Activated CD4-positive, alpha-beta T cell treated with anti-CD3 and anti-CD28 coated beads for 1 hour (primary cell): ENCODE measurements around the gene UPK3B.
A peak's percentile ranks its signal among the peaks of the same experiment; 100 is the strongest.
"Not testable (repeated sequence)": the region's sequence is repeated elsewhere in the genome, so short reads cannot be mapped to it uniquely, and the experiment has no call there.

Experiments
- DNase-seq: peaks from one replicate; pipeline ENCODE4 v3.0.0-alpha.2; 2020

The UPK3B gene

GRCh38 chr7:76509931-76510877 lies at the start of gene UPK3B:
Gene UPK3B (plus strand): TSS chr7:76510552. CDS start chr7:76510653, 101 bp downstream.
- DNase-seq, result no peak

- DNase-seq, result not testable (repeated sequence)
Measured at GRCh38 chr7:76460767-76461166, 49.6 kb upstream of the UPK3B start.

DNA sequence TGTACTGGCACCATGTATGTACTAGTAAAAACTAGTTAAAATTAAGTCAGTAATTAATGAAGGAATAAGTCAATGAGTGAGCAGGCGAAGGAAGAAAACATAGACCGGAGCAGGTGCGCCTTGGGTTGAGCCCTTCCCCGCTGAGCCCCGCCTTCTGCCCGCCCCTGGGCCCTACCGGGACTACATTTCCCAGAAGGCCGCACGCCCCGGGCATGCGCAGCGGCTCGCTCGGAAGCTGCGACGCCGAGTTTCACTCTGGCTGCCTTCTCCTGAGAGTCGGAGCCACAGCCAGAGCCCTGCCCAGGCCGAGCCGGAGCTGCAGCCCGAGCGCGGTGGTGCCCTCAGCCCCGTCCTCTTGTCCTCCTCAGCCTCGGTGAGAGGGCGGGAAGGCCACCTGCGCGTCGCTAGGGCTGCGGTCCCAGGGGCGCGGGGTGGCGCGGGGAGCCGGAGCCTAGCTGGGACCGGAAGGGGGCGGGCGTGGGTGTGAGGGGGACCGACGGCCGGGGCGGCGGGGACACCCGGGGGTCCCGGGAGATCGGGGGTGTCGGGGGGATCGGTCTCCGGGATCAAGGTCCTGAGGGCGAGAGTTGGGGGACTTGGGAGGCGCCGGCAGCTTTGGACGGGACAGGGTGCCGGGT lies 48.8 kb upstream of the UPK3B start, which contains the start of gene DTX2:
DTX2 (plus strand) TSS at position 246 of the 638 bp plus-strand sequence. CDS start 18,801 bp downstream, outside the sequence.
- peak; percentile 33 for DNase-seq

DNA sequence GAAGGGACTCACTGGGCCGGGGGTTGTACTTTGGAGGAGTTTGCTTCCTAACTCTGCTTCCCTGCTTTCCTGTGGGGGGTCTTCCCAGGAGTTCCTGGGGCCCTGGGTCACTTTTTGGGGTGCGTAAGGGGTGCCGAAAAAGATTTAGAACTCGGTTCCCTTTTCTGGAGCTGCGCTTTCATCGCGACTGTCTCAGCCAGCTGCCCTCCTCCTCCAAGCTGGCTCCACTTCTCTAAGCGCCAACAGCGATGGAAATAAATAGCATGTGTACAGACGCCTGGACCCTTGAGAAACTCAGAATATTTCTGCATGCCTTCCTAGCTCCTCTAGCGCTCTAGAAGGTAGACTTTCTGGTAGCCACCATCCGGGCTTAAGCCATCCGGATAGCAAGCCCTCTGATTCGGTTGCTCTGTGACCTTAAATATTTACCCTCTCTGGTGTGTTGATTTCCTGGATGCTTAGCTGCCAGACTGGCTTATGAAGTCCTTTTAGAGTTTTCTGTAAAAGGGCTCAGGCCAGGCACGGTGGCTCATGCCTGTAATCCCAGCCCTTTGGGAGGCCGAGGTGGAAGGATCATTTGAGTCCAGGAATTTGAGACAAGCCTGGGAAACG lies 48.0 kb upstream of the UPK3B start:
- not testable (repeated sequence) for DNase-seq

GRCh38 chr7:76464959-76465358 lies 45.4 kb upstream of the UPK3B start:
- DNase-seq, result not testable (repeated sequence)

DNA sequence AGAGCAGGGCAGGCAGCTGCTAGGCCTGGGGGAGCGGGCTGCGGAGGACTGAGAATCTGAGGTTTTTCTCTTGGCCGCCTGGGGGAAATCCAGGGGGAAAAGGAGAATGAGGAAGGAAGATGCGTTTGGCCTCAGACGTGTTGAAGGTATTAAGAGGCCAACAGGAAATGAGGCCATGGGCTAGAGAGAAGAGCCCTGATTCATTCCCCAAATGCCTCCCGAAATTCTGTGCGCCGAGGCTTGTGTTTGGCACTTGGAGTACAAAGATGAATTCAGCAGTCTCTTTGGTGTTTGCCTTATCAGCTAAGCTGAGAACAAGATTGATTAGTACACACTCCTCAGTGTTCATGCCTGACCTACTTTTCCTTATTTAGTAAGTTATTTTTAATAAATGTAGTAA lies 44.4 kb upstream of the UPK3B start:
- not testable (repeated sequence) for DNase-seq

GRCh38 chr7:76467743-76468404 lies 42.5 kb upstream of the UPK3B start:
- not testable (repeated sequence) for DNase-seq

DNA sequence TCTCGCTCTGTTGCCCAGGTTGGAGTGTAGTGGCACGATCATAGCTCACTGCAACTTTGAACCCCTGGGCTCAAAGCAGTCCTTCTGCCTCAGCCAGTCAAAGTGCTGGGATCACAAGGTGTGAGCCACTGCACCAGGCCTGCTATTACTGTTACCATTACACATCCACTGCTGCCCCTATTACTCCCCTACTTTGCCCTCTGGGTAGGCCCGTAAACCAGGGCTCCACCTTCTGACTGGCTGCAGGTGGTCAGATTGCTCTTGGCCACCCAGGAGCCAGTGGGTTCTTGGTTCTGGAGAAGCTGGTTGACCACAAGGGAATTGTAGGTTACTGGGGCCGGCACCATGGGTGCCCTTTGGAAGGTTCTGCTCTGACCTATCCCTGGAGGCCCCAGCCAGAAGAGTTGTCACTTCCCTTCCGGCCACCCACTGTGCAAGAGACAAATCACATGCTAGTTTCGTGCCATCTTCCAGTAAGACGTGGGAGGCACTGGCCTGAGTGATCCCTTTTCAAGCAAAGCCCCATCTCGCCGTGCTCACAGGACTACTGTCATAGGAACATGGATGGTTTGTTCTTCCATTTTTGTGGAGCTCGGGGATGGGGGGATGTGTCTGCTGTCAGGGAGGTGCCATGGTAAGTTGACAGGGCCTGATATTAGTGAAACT lies 38.7 kb upstream of the UPK3B start:
- DNase-seq, result not testable (repeated sequence)

DNA sequence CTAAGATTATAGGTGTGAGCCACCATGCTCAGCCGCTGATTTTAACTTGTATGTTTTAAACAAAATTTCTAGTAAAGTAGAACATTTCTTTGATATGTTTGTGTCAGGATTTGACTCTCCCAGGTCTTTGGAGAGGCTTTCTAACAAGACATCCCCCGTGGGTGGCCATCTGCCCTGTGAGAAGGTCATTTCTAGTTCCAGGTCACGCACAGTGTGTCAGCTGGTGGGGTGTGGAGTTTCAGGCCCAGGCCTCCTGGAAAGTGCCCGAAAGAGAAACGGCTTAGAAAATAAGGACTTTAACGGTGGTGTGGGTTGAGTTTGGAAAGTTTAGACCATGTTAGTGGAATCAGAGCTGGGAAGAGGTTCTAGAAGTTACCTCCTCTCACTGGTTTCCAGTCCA lies 37.3 kb upstream of the UPK3B start:
- not testable (repeated sequence) for DNase-seq

GRCh38 chr7:76476280-76476679 lies 34.1 kb upstream of the UPK3B start:
- DNase-seq, result not testable (repeated sequence)

GRCh38 chr7:76476742-76477474 lies 33.4 kb upstream of the UPK3B start:
- DNase-seq, result not testable (repeated sequence)

- DNase-seq, result not testable (repeated sequence)
Measured at GRCh38 chr7:76479628-76480027, 30.7 kb upstream of the UPK3B start.

DNA sequence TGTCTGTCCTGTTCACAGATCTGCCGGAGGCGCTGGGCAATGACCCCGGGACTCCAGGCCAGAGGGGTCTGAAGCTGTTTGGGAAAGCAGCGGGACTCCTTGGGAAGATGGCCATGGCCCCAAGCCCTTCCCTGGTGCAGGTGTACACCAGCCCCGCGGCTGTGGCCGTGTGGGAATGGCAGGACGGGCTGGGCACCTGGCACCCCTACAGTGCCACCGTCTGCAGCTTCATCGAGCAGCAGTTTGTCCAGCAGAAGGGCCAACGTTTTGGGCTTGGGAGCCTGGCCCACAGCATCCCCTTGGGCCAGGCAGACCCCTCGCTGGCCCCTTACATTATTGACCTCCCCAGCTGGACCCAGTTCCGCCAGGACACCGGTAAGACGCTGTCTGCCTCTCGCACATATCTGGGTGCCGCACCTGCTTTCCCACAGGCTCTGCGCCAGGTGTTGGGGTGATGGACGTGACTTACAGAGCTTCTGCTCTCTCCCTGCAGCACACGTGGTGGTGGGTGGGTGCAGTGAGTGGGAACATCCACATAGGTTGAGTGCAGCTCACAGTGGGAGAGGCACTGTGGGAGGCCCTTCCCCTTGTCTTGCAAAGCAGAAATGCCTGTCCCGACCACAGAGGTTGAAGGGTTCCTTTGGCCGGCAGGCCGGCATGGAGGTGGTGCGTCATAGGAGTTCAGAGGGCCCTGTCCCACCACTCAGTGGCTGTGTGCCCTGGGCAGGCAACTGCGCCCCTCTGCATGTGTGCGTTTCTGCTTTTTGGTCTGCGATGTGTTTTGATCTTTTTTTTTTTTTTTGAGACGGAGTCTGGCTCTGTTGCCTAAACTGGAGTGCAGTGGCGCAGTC lies 29.7 kb upstream of the UPK3B start:
- DNase-seq, result not testable (repeated sequence)

DNA sequence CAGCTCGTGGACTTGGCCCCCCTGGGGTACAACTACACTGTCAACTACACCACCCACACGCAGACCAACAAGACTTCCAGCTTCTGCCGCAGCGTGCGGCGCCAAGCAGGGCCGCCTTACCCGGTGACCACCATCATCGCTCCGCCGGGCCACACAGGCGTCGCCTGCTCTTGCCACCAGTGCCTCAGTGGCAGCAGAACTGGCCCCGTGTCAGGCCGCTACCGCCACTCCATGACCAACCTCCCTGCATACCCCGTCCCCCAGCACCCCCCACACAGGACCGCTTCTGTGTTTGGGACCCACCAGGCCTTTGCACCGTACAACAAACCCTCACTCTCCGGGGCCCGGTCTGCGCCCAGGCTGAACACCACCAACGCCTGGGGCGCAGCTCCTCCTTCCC lies 27.7 kb upstream of the UPK3B start:
- DNase-seq, result not testable (repeated sequence)

DNA sequence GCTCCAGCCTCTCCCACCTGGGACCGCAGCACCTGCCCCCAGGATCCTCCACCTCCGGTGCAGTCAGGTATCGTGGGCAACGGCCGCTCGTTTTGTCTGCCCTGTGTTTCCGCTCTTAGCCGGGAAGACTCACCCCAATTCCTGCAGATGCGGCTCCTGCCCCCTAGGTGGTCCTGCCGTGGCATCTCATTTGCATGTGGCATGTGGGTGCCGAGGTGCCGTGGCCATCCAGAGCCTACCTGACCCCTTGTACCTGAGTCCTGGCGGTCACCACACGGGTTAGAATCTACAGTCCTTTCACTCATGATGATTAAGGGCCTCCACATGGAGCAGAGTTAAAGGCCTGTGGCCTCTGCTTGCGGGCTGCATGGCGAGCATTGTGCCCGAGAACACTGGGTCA lies 27.3 kb upstream of the UPK3B start:
- not testable (repeated sequence) for DNase-seq

DNA sequence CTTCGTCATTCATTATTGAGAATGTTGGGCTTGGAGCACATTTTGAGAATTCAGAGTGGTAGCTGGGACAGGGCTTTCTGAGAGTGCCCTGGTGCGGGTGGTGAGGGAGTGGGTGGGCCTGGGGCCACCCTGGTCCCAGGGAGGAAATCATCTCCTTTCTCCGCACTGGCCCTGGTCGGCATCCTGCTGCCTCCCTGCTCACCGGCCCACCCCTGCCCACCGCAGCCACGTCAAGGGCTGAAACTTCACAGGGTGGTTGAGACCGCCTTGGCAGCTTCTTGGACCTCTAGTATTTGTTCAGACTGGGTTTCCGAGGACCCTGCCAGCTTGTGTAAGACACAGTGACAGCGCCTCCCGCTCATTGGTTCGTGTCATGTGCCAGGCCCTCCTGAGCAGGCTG lies 25.9 kb upstream of the UPK3B start:
- DNase-seq, result not testable (repeated sequence)

GRCh38 chr7:76485822-76486610 lies 24.3 kb upstream of the UPK3B start:
- not testable (repeated sequence) for DNase-seq

DNA sequence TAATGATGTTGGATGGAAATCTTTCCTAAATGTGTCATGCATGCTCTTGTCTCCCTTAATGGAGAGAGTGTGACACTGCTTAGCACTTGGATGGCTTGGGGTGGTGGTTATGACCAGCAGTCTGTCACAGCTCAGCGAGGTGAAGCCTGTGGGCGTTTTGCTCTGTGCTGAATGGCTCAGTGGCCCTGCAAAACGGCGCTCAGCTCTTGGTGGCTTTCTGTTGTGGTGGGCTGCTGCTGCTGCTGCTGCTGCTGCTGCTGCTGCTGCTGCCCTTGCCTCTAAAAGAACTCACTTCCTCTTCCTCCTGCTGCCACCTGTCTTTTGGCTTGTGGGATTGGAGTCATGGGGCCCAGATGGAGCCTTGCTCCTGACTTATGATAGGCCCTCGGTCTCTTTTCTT lies 23.7 kb upstream of the UPK3B start:
- DNase-seq, result not testable (repeated sequence)

GRCh38 chr7:76487969-76488368 lies 22.4 kb upstream of the UPK3B start:
- not testable (repeated sequence) for DNase-seq

GRCh38 chr7:76492139-76492538 lies 18.2 kb upstream of the UPK3B start:
- DNase-seq, result not testable (repeated sequence)
